Stimulated activated CD4-positive, alpha-beta T cell treated with anti-CD3 and anti-CD28 coated beads, Interleukin-12 subunit alpha, Interleukin-12 subunit beta, amount 100 ng/mL, for 4 hours (primary cell): ENCODE data around the gene ULK4.
A peak's percentile ranks its signal among the peaks of the same experiment; 100 is the strongest.

Experiments
- DNase-seq: peaks from one replicate; pipeline ENCODE4 v3.0.0-alpha.2; 2020

ULK4 gene

DNA sequence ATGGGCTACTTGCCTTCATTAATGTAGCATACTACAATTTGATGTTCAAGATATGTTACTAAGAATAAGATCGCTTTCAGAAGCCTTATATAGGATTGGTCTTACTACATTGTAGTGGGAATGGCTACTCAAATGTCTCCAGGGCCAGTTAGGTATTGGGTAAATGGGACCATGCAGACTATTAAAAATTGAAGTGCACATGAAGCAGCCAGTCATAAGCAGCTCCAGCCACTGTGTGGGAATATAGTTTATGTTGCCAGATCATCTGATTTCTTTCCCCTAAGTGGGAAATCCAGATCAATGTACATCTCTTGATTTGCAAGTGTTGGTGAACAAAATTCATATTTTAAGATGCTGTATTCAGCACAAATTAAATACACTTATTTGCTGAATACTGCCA is 757.5 kb downstream of the ULK4 start:
- no peak for DNase-seq

DNA sequence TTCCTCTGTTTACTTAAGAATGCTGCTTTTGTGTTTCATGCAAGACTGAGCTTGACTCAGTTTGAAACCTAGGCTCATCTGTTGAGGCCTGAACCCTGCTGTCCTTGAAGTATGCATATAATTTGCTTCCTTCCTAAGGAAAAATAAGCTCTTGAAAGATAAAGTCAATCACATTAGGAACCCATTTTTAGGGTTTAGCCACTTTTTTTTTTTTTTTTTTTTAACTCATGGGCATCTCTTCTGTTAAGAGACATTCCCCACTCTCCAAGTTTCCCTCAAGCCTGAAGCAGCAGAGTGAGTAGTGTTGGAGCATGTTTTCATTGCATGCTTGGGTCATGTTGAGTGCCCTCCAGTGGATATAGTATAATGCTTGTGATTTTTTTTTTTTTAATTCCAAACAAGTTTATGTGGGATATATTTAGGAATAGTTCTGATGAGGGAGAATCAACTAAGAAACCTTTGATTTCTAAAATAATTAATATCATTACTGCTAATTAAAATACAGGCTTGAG is 759.0 kb downstream of the ULK4 start:
- no peak for DNase-seq

DNA sequence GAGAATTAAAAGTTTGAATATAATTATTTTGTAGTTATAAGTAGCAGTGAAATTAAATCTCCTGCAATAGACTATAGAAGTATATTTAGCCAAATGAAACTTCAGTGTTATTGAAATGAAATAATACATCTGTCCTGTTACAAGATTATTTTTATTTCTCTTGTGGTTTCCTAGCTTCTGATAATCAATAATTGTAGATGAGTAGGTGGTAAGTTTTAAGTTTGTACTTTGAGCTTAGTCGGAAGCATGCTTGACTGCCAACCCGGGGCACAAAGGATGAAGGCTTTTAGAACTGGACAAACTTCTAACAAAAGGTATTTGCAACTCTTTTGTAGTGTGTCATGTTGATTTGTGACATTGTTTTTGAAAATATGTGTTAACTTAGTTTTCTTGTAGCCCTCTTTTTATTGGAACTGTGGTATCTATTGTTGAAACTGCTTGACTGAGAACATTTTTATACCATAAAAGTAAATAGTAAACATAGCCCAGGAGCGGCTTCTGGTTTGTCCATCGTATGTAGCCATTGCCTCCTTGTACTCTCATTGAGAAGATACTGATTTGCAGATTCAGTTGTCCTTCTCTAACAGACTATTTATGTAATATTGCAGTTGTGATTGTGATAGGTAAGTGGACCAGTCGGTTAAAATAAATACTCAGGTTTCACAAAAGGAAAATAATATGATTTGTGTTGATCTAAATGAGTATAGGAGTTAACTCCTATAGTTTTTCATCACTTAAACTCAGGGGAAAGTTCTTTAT is 759.6 kb downstream of the ULK4 start:
- no peak for DNase-seq

DNA sequence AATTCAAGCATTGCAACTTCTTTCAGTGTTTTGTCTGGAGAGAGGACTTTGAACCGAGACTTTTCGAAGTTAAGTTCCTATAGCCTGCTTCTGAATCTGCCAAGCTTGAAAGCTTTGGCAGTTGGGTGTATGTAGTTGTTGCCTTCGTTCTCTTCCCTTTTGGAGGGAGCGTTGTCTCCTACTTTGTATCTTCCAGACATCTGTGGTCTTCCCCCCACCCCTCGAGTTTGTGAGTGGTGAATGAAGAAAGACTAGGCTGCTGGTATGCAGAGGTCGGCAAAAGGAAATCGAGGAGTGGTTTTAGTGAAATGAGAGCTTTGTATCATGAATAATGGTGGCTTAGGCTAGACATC is 761.3 kb downstream of the ULK4 start:
- no peak for DNase-seq

DNA sequence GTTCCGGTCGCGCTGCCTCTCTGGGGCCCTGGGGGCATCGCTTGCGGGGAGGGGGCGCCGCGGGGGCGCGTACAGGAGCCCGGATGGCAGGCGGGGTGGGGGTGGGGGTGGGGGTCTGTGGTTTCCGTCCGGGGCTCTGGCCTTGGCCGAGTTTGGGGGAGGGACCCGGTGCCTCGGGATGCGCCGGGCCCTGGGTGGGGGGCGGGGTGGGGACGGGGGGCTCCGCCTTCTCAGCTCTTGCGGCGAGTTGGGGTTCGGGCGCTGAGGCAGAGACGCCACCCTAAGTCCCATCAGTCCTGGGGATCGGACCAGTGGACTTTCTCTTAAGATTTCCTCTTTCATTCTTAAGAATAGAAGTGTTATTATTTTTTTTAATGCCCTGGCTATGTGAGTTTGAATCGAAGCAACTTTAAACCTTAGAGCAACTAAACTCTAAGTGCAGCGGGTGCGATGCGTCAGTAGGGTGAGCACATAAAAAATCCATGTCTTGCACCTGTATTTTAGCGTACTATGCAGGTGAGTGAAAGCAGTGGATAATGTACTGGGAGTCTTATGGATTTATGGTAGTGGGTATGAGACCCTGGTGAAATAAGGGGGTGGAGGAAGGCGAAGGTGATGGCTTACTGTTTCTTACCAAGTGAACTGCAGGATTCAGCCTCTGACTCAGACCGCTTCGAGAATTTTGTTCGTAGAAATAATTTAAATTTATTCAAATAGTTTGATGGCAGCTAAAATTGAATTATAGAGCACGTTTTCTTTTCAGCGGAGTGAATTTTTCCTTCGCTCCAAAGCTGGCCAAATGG is 761.8 kb downstream of the ULK4 start:
- DNase-seq: peak; percentile 26

DNA sequence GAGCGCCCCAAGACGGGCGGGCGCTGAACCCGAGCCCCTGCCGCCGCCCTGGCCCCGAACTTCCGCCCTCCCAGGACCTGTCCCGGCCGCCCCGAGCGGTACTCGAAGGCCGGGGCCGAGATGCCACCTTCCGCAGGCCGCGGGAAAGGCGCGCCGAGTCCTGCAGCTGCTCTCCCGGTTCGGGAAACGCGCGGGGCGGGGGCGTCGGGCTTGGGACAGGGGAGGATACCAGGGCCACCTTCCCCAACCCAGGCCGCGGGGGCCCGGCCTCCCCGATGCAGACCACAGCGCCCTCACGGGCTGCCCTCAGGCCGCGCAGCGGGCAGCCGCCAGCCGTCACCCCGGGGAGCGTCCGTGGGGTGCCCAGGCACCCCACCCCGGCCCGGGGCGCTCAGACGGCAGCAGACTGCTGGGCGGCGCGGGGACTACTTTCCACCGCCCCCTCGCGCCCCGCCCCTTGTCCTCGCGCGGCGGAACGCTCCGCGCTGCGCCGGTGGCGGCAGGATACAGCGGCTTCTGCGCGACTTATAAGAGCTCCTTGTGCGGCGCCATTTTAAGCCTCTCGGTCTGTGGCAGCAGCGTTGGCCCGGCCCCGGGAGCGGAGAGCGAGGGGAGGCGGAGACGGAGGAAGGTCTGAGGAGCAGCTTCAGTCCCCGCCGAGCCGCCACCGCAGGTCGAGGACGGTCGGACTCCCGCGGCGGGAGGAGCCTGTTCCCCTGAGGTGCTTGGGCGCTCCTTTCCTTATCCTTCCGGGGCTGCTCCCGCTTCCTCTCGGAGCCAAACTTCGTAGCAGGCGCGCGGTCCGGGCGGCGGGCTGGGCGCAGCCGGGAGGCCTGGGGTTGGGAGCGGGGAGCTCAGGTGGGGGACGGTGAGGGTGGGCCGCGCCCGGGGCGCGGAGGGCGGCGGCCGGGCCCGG is 762.7 kb downstream of the ULK4 start, which contains the start of gene CTNNB1:
Gene CTNNB1, plus strand, starts transcription at position 556 of the 916 bp plus-strand sequence. CDS start 24,564 bp downstream, outside the sequence.
- peak; percentile 90 for DNase-seq

DNA sequence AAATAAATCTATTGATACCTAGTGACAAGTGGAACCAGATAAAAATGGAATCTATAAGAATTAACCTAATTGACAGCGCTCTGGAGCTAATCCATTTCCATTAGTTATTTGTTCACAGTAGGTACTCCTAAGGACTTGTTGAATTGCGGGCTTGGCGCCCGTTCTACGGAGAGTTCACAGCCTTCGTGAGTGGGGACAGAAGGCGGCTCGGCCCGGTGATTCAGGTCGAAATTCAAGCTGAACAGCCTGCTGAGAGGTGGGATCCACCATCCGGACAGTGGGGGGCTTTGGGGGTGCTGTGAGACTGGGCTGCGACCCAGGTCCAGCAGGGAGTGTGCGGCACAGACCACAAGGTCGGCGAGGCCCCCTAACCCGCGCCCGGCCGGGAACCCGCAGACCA is 763.4 kb downstream of the ULK4 start:
- no peak for DNase-seq

DNA sequence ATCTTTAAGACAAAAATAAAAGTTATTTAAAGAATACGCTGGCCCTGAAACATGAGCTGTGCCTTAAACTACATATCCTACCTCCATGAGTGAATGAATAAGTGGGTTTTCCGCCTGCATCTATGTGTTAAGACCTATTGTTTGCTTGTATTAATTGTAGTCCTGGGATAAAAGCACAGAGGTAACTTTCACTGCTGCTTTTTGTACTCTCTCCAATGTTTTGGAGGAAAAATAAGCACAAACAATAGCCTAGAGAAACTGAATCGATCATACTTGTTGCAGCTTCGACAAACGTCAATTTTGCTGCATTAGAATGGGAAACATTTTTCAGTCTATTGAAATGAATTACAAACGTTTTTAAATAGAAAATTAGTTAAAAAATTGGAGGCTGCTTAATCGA is 763.9 kb downstream of the ULK4 start:
- no peak for DNase-seq
